Raji (cell line): ENCODE results near the gene SLC5A5.

Experiments used
- POLR2A ChIP-seq: IDR thresholded peaks from 2 replicates; pipeline ENCODE4 v1.6.1; 2011; ENCODE audit warnings: low read depth, low read length, control low read depth; ENCODE audit not compliant: insufficient read depth

Gene SLC5A5

GRCh38 chr19:17926044-17926443, 54.3 kb downstream of the SLC5A5 start:
- TF ChIP-seq POLR2A, result no peak

DNA sequence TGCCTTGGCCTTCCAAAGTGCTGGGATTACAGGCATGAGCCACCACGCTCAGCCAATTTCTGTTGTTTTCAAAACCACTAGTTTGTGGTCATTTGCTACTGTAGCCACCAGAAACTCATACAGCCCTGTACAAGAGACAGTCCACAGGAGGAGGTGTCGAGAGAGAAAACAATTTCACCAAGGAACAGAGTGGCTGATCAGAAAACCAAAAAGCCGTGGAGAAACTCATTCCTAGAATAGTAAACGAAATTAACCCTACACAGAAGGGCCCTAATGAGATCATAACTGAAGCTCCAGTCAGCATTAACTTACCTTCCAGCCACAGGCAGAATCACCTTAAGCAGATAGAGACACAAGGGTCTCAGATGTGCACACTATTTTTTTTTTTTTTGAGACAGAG, 57.3 kb downstream of the SLC5A5 start:
- no peak for TF ChIP-seq POLR2A

DNA sequence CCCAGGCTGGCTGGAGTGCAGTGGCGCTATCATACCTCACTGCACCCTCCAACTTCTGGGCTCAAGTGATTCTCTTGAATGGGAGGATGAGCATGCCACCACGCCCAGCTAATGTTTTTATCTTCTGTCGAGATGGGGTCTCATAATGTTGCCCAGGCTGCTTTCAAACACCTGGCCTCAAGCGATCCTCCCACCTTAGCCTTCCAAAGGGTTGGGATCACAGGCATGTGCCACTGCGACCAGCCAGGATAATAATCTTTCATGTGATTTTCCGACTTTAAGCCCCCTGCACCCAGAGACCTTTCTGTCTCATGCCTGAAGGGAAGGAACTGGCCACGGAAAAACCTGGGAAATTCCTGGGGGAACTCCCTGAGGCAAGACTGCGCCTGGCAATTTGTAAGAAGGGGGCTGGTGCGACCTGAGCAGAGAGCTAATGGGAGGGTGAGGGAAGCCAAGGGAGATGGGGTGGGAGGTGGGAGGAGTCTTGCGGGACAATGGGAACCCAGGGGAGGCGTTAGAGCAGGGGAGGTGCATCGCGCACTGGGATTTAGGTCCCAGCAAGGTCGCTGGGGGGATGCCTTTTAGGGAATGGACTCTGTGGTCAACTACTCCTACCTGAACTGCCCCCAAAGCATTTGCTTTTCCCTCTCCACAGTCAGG, 59.9 kb downstream of the SLC5A5 start:
- no peak for TF ChIP-seq POLR2A

DNA sequence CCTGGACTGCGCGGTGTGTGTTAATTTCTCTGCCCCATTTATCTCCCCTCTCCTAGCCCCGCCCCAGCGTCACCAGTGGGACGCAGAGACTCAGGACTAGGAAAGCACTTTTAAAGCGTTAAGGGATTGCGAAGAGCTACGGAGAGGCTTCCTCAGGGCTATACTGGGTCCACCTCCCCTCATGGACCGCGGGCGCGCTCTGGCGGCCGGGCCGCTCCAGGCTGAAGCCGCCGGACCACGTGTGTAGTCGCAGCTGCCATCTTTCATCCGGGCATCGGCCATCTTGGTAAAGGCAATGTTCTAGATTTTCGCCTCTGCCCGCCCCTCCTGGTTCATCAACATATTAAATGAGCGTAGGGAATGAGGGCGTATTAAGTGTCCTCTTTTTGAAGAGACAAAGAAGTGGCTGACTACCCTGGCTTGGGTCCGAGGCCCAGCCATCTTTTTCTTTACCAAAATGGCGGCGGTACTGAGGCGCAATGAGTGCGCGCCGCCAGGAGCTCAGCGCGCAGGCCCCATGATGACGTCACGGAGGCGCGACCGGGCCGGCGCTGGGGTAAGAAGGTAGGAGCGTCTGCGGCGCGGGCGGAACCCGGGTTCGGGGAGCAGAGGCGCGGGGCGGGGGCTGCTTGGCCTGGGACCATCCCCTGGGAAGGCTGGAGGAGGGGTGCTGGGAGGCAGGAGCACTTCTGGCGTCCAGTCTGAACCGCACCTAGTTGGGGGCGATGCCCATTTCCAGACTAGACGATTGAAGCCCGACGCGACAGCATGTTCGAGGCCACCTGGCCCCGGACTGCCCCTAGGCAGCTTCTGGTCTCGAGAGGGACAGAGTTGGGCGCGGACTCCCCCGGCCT, 61.0 kb downstream of the SLC5A5 start, which contains the start of gene CCDC124:
Gene CCDC124, plus strand, starts transcription at position 531 of the 854 bp plus-strand sequence. CDS start 3,406 bp downstream, outside the sequence.
- peak; percentile 88 for TF ChIP-seq POLR2A

- no peak for TF ChIP-seq POLR2A
These were observed 61.8 kb downstream of the SLC5A5 start for GRCh38 chr19:17933414-17934129.

- TF ChIP-seq POLR2A, result no peak
These were observed 64.6 kb downstream of the SLC5A5 start for GRCh38 chr19:17936379-17936778.

- no peak for TF ChIP-seq POLR2A
These were observed 65.7 kb downstream of the SLC5A5 start for GRCh38 chr19:17937371-17937900.

- no peak for TF ChIP-seq POLR2A
These were observed 66.5 kb downstream of the SLC5A5 start for GRCh38 chr19:17938092-17938845.

- no peak for TF ChIP-seq POLR2A
These were observed 70.4 kb downstream of the SLC5A5 start for GRCh38 chr19:17942181-17942580.

- no peak for TF ChIP-seq POLR2A
These were observed 71.0 kb downstream of the SLC5A5 start for GRCh38 chr19:17942582-17943273.

DNA sequence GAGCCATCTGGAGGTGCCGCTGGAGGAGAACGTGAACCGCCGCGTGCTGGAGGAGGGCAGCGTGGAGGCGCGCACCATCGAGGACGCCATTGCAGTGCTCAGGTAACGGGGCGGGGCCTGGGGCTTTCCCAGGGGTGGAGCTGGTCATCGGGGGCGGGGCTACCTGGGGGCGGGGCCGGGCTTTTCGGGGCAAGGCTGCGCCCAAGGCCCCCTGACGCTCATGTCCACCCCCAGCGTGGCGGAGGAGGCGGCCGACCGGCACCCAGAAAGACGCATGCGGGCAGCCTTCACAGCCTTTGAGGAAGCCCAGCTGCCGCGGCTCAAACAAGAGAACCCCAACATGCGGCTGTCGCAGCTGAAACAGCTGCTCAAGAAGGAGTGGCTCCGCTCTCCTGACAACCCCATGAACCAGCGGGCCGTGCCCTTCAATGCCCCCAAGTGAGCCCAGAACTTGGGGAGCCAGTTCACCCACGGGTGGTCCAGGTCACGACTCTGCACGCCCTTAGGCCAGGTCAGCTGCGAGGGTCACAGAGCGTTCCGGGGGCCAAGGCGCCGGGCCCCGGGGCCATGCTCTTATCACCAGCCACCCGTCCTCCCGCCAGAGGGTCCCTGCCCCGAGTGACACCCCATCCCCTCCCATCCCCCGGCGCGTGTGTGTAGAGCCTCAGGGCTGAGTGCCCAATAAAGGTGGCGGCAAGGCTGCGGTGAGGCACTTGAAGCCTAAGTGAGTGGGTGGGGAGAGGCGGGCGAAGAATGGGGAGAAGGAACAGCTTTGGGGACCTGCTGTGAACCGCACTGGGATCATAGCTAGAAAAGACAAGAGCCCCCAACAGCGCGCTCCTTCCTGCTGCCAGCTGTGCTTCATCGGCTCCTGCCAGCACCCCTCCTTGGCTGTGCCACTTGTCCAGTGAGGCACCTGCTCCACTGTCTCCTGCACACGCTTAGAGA, 71.8 kb downstream of the SLC5A5 start:
- TF ChIP-seq POLR2A, result no peak

- no peak for TF ChIP-seq POLR2A
These were observed 72.6 kb downstream of the SLC5A5 start for GRCh38 chr19:17944301-17944700.
